T47D (cell line): Measurements from ENCODE around the gene TTLL4.
"Not testable (repeated sequence)": the region's sequence is repeated elsewhere in the genome, so short reads cannot be mapped to it uniquely, and the experiment has no call there.

ENCODE experiments used
- DNase-seq, 2 experiments: peaks; one replicate each; pipeline versions ENCODE4 v3.0.0 to v3.0.0-alpha.2; 2011 to 2012; ENCODE audit warnings: low read depth in 1 of 2, low spot score in 1 of 2
- JUND ChIP-seq: IDR thresholded peaks from 2 replicates; pipeline ENCODE4 v1.6.1; 2012; ENCODE audit warnings: low read depth
- in situ Hi-C: cut with HindIII; loops from 2 replicates; pipeline ENCODE4 v1.10.0; 2016; ENCODE audit warnings: low sequenced_read_pairs, low pct_unique_long_range_greater_than_20kb

The TTLL4 gene

GRCh38 chr2:218755567-218756404 is 45.2 kb downstream of the TTLL4 start:
- in situ Hi-C loops, result no loop called here
- TF ChIP-seq JUND, result no peak
- DNase-seq, result no peak

- DNase-seq, result no peak
- TF ChIP-seq JUND, result no peak
- in situ Hi-C loops, result no loop called here
These were observed 46.2 kb downstream of the TTLL4 start for GRCh38 chr2:218756599-218757377.

DNA sequence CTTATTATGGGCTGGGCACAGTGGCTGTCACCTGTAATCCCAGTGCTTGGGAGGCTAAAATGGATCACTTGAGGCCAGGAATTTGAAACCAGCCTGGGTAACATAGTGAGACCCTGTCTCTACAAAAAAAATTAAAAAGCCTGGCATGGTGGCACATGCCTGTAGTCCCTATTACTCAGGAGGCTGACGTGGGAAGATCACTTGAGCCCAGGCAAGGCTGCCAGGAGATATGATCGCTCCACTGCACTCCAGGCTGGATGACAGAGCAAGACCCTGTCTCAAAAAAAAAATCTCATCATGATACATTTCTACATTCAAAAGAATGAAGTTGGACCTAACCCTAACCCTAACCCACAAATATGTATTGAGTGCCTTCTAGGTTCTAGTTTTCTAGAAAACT is 51.2 kb downstream of the TTLL4 start:
- no peak for TF ChIP-seq JUND
- in situ Hi-C loops, result no loop called here
- no peak for DNase-seq

- DNase-seq, in situ Hi-C loops: not testable (repeated sequence)
These were observed 62.1 kb downstream of the TTLL4 start for GRCh38 chr2:218772759-218773158.

DNA sequence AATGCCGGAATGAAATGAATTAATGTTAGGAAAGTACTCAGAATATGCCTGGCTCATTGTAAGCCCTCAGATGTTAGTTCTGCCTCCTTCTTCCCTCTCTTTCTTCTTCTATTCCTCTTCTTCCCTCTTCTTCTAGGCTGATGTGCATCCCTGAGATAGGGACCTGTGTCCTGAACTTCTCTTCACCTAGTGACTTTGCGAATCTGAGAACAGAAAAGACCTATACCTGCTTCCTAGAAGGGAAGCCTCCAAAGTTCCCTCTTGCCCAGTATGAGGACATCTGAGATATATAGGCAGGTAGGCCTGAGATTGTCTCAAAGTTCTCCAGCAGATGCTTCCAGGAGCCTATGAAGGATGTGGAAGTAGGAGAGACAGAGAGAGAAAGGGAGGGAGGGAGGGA is 63.2 kb downstream of the TTLL4 start:
- no peak for DNase-seq
- in situ Hi-C loops, result no loop called here
- TF ChIP-seq JUND, result no peak

DNA sequence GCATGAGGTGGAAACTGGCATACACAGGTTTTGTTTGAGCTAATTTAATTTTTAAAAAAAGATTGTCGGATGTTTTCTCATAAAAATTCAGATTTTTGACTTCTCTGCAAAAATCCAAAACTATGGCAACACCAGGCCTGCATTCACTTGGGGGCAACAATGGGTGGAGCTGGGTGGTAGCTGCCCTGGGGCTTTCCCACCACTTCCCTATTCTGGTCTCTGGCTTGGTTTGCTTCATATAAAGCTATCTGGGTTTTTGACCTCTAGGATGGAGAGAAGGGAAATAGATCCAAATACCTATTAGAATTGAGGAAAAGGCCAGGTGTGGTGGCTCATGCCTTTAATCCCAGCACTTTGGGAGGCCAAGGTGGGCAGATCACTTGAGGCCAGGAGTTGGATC is 65.9 kb downstream of the TTLL4 start:
- no peak for TF ChIP-seq JUND
- in situ Hi-C loops, result no loop called here
- no peak for DNase-seq

- TF ChIP-seq JUND, result no peak
- in situ Hi-C loops, result no loop called here
These were observed 66.8 kb downstream of the TTLL4 start for GRCh38 chr2:218777276-218777990.

DNA sequence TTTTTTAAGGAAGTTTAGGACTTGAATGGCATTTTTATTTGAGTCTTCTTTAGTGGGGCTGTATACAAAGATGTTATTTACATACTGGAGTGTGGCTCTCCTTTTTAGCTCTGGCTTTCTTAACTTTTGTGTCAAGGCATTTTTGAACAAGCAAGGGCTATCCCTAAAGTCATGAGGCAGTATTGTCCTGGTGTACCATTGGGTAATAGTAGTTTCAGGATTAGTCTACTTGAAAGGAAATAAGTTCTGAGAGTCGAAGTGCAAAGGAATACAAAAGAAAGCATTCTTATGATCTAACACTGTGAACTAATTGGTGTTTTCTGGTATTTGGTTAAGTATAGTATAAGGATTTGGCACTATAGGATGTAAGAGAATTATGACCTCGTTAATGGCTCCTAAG is 69.4 kb downstream of the TTLL4 start:
- in situ Hi-C loops, result no loop called here
- TF ChIP-seq JUND, result no peak
- DNase-seq, result no peak

More at GRCh38 chr2:218777276-218777990, 66.8 kb downstream of the TTLL4 start:
- no peak for DNase-seq

GRCh38 chr2:218780851-218781690 is 70.4 kb downstream of the TTLL4 start:
- DNase-seq, result peak in 1 of 2 experiments; percentile 39
- no peak for TF ChIP-seq JUND
- in situ Hi-C loops, result no loop called here

- DNase-seq, result peak; percentile 16 to 46
These were observed 71.3 kb downstream of the TTLL4 start, which contains the start of gene CYP27A1 for GRCh38 chr2:218781691-218782527. Gene CYP27A1 (plus strand): TSS chr2:218782147. CDS start chr2:218782183, 36 bp downstream.

DNA sequence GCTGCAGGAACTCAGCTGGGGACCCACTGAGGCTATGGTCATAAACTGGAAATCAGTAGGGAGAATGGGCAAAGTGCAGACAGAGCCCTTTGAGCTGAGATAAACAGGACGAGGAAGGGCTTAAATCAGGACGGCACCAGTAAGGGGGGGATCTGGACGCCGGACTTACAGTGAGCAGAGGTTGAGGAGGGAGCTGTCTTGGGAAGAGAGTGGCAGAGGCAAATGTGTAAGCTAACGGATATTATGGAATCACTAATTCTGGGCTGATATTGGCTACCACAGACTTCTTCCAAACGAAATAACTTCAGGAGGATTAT is 71.9 kb downstream of the TTLL4 start:
- in situ Hi-C loops, result no loop called here
- TF ChIP-seq JUND, result no peak
- DNase-seq, result no peak

More at GRCh38 chr2:218781691-218782527, 71.3 kb downstream of the TTLL4 start, which contains the start of gene CYP27A1:
- no peak for TF ChIP-seq JUND
- in situ Hi-C loops, result no loop called here
